ENCODE data around the gene DNPEP.

The DNPEP gene

DNA sequence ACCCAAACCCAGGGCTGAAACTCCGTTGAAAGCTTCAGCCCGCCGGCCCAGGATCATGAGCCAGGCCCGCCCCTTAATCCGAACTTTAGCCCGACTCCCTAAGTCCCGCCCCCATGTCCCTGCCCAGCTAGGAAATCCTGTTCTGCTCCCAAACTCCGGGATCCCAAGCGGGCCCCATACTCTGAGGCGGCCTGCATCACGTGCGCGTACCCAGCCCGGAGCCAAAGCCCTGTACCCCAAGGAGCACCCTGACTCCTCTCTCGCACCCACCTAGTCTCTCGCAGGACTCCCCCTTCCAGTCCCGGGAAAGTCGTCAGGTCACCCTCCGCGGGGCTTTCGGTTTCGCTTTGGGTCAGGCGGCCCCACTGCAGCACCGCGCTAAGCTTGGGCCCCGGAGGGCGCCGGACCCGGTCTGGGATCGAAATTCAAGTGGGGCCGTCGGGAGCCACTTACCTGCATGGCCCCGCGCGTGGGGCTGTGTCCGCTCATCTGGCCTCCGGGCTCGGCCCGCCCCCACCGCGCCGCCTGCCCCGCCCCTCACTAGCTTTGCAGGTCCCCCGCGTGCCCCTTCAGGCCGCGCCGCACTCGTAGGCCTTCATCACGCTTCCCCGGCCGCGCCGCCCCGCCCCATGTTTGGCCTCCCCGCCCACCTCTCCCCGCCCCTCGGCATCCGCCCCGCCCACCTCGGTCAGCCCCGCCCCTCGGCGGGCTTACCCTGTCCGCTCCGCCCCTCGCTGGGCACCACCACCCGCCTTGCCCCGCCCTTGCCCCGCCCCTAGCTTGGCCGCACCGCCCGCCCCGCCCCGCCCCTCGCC, at the start of gene DNPEP:
Gene DNPEP, minus strand, starts transcription at position 607 of the 815 bp plus-strand sequence. Its CDS starts 118 bp downstream, at position 489.
- peak; percentile 95 for DNase-seq (ENCODE audit: low read depth, low spot score)

DNA sequence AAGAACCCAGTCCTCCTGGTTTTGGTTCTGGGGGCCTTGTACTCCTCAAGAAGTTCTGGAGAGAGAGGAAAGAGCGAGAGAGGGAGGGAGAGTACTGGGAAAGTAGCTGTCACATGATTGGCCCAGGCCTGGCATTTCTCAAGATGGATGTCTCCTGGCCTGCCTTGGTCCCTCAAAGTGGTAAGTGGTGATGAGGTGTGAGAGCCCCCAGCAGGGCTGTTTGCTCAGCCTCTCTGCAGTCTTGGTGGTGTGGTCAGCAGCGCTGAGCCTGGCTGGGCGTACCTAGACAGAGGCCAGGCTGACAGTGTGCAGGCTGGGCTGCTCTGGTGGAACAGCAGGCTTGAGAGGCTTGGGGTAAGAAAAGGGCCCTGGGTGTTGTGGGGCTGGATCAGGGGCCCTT, 49.4 kb upstream of the DNPEP start:
- no peak for DNase-seq (ENCODE audit: low read depth, low spot score)

DNA sequence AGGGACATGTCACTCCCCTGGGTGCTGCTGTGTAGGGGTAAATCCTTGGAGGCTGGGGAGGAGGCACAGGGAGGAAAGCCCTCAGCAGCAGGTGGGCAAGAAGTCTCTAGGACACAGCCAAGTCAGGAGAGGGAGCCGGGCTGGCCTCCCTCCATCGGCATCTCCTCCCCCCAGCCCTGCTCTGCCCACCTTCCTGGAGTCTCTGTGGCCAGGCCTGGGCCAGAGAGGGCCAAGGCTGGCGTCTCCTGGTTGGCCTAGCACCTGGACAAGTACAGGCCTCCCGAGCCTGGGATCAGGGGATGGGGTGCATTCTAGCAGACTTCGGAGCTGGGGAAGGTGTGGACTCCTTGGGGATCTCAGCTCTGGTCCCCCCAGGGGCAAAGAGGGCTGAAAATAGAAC, 48.8 kb upstream of the DNPEP start:
- no peak for DNase-seq (ENCODE audit: low read depth, low spot score)

DNA sequence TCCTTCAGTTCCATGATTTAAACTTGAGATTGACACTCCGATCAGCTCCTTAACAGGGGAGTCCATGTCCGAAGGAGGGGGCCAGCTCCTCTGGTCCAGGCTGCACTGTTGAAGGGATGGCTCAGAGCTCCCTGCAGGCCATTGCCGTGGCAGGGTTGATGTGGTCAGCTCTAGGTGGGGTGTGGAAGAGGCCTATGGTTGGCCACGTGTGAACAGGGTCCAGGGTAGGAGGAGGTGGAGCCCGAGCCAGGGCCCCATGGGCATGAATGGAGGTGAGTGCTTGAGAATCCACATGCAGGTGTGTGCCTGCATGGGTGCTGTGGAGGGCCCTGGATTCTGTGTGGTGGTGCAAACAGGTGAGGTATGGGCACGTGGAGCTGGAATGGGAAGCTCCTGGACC, 48.0 kb upstream of the DNPEP start:
- no peak for DNase-seq (ENCODE audit: low read depth, low spot score)

DNA sequence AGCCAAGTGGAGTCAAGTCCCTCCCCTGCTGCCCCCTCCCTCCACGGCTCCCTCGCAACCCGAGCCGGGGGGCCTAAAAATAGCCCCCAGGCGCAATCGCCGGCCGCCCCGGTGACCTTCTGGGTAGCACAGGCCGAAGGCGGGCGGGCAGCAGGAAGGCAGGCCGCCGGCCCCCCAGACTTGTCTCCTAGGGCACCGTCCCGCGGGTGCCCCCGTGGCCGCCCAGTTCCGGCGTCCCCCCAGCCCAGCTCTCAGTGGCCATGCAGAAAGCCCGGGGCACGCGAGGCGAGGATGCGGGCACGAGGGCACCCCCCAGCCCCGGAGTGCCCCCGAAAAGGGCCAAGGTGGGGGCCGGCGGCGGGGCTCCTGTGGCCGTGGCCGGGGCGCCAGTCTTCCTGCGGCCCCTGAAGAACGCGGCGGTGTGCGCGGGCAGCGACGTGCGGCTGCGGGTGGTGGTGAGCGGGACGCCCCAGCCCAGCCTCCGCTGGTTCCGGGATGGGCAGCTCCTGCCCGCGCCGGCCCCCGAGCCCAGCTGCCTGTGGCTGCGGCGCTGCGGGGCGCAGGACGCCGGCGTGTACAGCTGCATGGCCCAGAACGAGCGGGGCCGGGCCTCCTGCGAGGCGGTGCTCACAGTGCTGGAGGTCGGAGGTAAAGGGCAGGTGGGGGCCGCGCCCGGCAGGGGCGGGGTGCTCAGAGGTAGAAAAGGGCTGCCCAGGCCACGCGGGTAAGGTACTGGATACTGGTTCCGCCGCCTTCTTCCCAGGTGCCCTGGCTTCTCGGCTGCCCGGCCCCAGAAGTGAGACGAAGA, 47.2 kb upstream of the DNPEP start, which contains the start of gene SPEG:
Gene SPEG, plus strand, starts transcription at position 126 of the 808 bp plus-strand sequence. Its CDS starts 135 bp downstream, at position 261.
- DNase-seq (ENCODE audit: low read depth, low spot score) = no peak

DNA sequence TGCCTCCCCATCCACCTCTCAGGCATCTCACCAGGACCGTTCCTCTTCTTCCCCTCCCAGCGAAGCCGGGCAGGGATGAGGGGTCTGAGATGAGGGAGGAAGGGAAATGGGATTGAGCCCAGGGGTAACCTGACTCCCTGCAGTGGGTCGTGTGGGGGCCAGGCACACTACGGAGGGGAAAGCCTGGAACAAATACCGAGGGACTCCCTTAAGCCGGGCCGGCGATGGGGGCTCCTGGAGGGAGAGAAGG, 46.7 kb upstream of the DNPEP start:
- DNase-seq (ENCODE audit: low read depth, low spot score) = no peak

GRCh38 chr2:219433666-219434467, 46.2 kb upstream of the DNPEP start:
- DNase-seq (ENCODE audit: low read depth, low spot score) = no peak

GRCh38 chr2:219430633-219431615, 43.2 kb upstream of the DNPEP start:
- no peak for DNase-seq (ENCODE audit: low read depth, low spot score)

DNA sequence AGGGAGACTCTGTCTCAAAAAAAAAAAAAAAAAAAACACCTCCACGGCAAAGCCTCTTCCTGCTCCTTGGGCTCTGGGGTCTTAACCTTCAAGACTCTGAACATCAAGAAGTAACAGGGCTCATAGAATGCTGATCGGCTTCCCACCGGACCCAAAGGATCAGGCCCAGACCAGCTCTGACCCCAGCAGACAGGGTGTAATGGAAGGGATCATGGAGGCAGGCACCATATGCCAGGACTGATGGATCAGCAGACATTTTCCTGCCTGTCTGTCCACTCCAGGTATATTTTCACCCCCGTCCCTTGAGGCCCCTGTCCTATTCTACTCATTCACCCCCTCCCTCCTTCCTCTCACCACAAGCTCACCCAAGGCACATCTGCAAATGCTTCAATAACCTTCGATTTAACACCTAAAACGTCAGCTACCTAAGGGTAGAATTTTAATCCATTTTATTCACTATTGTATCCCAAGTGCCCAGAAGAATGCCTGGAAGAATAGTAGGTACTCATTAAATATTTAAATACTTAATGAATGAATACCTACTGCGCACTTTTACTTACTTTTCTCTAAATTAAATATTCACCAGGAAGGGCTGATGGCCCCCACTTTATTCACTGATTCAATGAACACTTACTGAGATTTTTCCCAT, 42.4 kb upstream of the DNPEP start:
- no peak for DNase-seq (ENCODE audit: low read depth, low spot score)

GRCh38 chr2:219428469-219428868, 40.8 kb upstream of the DNPEP start:
- DNase-seq (ENCODE audit: low read depth, low spot score) = no peak

- no peak for DNase-seq (ENCODE audit: low read depth, low spot score)
Observed at GRCh38 chr2:219426534-219427136, 38.9 kb upstream of the DNPEP start.

- no peak for DNase-seq (ENCODE audit: low read depth, low spot score)
Observed at GRCh38 chr2:219426068-219426443, 38.3 kb upstream of the DNPEP start.

- no peak for DNase-seq (ENCODE audit: low read depth, low spot score)
Observed at GRCh38 chr2:219425238-219426067, 37.7 kb upstream of the DNPEP start.

- DNase-seq (ENCODE audit: low read depth, low spot score) = no peak
Observed at GRCh38 chr2:219423652-219424377, 36.1 kb upstream of the DNPEP start.

- DNase-seq (ENCODE audit: low read depth, low spot score) = no peak
Observed at GRCh38 chr2:219422952-219423534, 35.3 kb upstream of the DNPEP start.

- no peak for DNase-seq (ENCODE audit: low read depth, low spot score)
Observed at GRCh38 chr2:219421323-219421722, 33.6 kb upstream of the DNPEP start.

DNA sequence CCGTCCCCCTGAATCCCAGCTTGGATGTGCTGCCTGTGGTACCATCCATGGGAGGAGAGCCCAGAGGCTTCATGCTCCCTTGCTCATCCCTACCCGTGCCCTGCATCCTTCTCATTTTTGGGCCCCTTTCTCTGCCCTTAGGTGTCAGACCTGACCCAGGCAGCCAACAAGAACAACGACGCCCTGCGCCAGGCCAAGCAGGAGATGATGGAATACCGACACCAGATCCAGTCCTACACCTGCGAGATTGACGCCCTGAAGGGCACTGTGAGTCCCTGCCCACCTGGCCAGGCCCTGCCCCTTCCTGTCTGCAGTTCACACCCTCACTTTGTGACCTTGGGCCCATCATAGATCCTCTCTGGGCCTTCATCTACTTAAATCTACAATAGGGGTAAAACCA, 33.0 kb upstream of the DNPEP start:
- DNase-seq (ENCODE audit: low read depth, low spot score) = no peak
